Fibroblast of skin of left biceps (primary cell): ENCODE results near the gene ATP6V0E1.
A peak's percentile ranks its signal among the peaks of the same experiment; 100 is the strongest.
"Not testable (repeated sequence)": the region's sequence is repeated elsewhere in the genome, so short reads cannot be mapped to it uniquely, and the experiment has no call there.

Experiments
- DNase-seq, 2 experiments: peaks; one replicate each; pipeline ENCODE4 v3.0.0-alpha.2; 2013; ENCODE audit warnings: low read depth in 2 of 2

Gene ATP6V0E1

GRCh38 chr5:173035904-173036707 is 52.5 kb downstream of the ATP6V0E1 start:
- DNase-seq: no peak

- DNase-seq: no peak
These were observed 55.6 kb downstream of the ATP6V0E1 start for GRCh38 chr5:173039188-173039587.

GRCh38 chr5:173039964-173040363 is 56.4 kb downstream of the ATP6V0E1 start:
- DNase-seq: no peak

- no peak for DNase-seq
These were observed 58.6 kb downstream of the ATP6V0E1 start for GRCh38 chr5:173041881-173042762.

GRCh38 chr5:173042763-173043107 is 59.2 kb downstream of the ATP6V0E1 start:
- DNase-seq: no peak

GRCh38 chr5:173045474-173045873 is 61.9 kb downstream of the ATP6V0E1 start:
- DNase-seq: no peak

GRCh38 chr5:173047096-173047837 is 63.7 kb downstream of the ATP6V0E1 start:
- not testable (repeated sequence) for DNase-seq

- no peak for DNase-seq
These were observed 64.2 kb downstream of the ATP6V0E1 start for GRCh38 chr5:173047838-173048105.

GRCh38 chr5:173050791-173051190 is 67.2 kb downstream of the ATP6V0E1 start:
- no peak for DNase-seq

GRCh38 chr5:173051746-173052145 is 68.2 kb downstream of the ATP6V0E1 start:
- no peak for DNase-seq

- no peak for DNase-seq
These were observed 69.5 kb downstream of the ATP6V0E1 start for GRCh38 chr5:173053041-173053440.

GRCh38 chr5:173055042-173055721 is 71.6 kb downstream of the ATP6V0E1 start:
- no peak for DNase-seq

- no peak for DNase-seq
These were observed 72.1 kb downstream of the ATP6V0E1 start for GRCh38 chr5:173055722-173055982.

GRCh38 chr5:173055983-173056782 is 72.6 kb downstream of the ATP6V0E1 start, which contains the start of gene CREBRF:
Gene CREBRF, plus strand, starts transcription at chr5:173056352. Its CDS starts 24,424 bp downstream, at chr5:173080776.
- DNase-seq: peak; percentile 89 to 91

GRCh38 chr5:173056783-173057061 is 73.2 kb downstream of the ATP6V0E1 start:
- no peak for DNase-seq

- DNase-seq: peak; percentile 95
These were observed 73.7 kb downstream of the ATP6V0E1 start for GRCh38 chr5:173057062-173057924.

GRCh38 chr5:173062141-173062540 is 78.6 kb downstream of the ATP6V0E1 start:
- DNase-seq: no peak

GRCh38 chr5:173065155-173065554 is 81.6 kb downstream of the ATP6V0E1 start:
- no peak for DNase-seq

GRCh38 chr5:173069671-173070070 is 86.1 kb downstream of the ATP6V0E1 start:
- DNase-seq: no peak

GRCh38 chr5:173075137-173075843 is 91.7 kb downstream of the ATP6V0E1 start:
- no peak for DNase-seq
